Stomach (tissue), 9 donors: Measurements from ENCODE around the gene PIP5K1B. TPM values are rescaled to one million over a fixed set of nuclear protein-coding genes. Genes with fewer than 3 reads are reported as not detected.

Experiments
- DNase-seq, 2 donors: peaks; one replicate each; pipeline versions ENCODE4 v3.0.0 to v3.0.0-alpha.2; 2013 to 2019
- H3K27ac ChIP-seq, 5 donors: fragments of 200-600 bp in 4 of 5; sonication (generic) in 4 of 5; one replicate each; pipeline ENCODE4 v1.5.1; 2013 to 2019; ENCODE audit warnings: mild to moderate bottlenecking in 1 of 5, moderate library complexity in 1 of 5
- H3K27me3 ChIP-seq, 3 donors: fragments of 200-600 bp; sonication (generic); one replicate each; pipeline ENCODE4 v1.5.1; 2017 to 2019; ENCODE audit warnings: mixed run types in 1 of 3
- H3K36me3 ChIP-seq, 4 donors: fragments of 200-600 bp; sonication (generic); 1 replicate in 3 of 4; 2 replicates in 1 of 4; pipeline ENCODE4 v1.5.1; 2016 to 2019
- H3K4me1 ChIP-seq, 4 donors: fragments of 200-600 bp; sonication (generic); one replicate each; pipeline ENCODE4 v1.5.1; 2016 to 2019
- H3K4me3 ChIP-seq, 4 donors: fragments of 200-600 bp; sonication (generic) in 3 of 4; one replicate each; pipeline ENCODE4 v1.5.1; 2016 to 2019; ENCODE audit warnings: mild to moderate bottlenecking in 1 of 4
- H3K9me3 ChIP-seq, 4 donors: fragments of 200-600 bp; sonication (generic); one replicate each; pipeline ENCODE4 v1.5.1; 2016 to 2019
- CTCF ChIP-seq, 7 experiments: fragments of 450-650 bp in 4 of 7; fragments of 200-600 bp in 3 of 7; sonication (generic) in 3 of 7; IDR thresholded peaks; one replicate each; pipeline ENCODE4 v1.5.1; 2016 to 2019; ENCODE audit warnings: antibody characterized with exemption in 7 of 7, control low read depth in 2 of 7, mild to moderate bottlenecking in 1 of 7
- EP300 ChIP-seq: sonication (generic); formaldehyde crosslinking; IDR thresholded peaks from one replicate; pipeline ENCODE4 v1.6.1; 2017; ENCODE audit warnings: antibody characterized with exemption
- POLR2A ChIP-seq, 4 donors: fragments of 450-650 bp; IDR thresholded peaks; one replicate each; pipeline ENCODE4 v1.6.1; 2016; ENCODE audit warnings: antibody characterized with exemption in 4 of 4, control low read depth in 2 of 4, mild to moderate bottlenecking in 1 of 4, moderate library complexity in 1 of 4
- POLR2AphosphoS5 ChIP-seq, 3 donors: sonication (generic); formaldehyde crosslinking; IDR thresholded peaks; one replicate each; pipeline ENCODE4 v1.6.1; 2016; ENCODE audit warnings: antibody characterized with exemption in 3 of 3
- WGBS, 5 donors: extraction: QIAGEN DNeasy Blood & Tissue Kit in 3 of 5; methylation state at CpG; one replicate each; pipeline versions ENCODE4 v1.1.5 to v1.1.7; 2013 to 2018; 5-methylcytosine and 5-hydroxymethylcytosine counted together
- intact Hi-C: fragments of 100-400 bp; cut with DNase I; formaldehyde crosslinking; loops from one replicate; pipeline ENCODE4 v1.15.1; 2023; ENCODE audit warnings: low total_unique reads
- polyA plus RNA-seq, 3 donors: library from polyadenylated mRNA; stranded (reverse); fragments of 200-250 nt; gene quantifications; one replicate each; pipeline ENCODE4 v1.2.3, GENCODE V29; 2013
- total RNA-seq, 5 donors: library from RNA; depleted of rRNA; stranded (reverse); fragments of >200 nt; gene quantifications; one replicate each; pipeline versions ENCODE4 v1.1.0 to v1.2.3, GENCODE V29; 2014 to 2016
- donor health status: healthy with polysubstance abuse.
- donor health status: Bipolar disorder and iron deficiency.
- donor health status: healthy.

The PIP5K1B gene
- total and polyA plus RNA-seq, 8 donors = 2.3 to 33.8 (median 16.6) TPM

- H3K4me3 ChIP-seq = no peak overlapping the region
- H3K36me3 ChIP-seq = no peaks in the 10 kb centered on the region
- WGBS, 5 donors = 84 to 92% (median 88%) methylated on average over 2 of the region's 2 CpGs
- peaks cover 0 to 9% (median 2%) of the 10 kb centered on the region in 4 donors for H3K9me3 ChIP-seq
- no peak overlapping the region for H3K27ac ChIP-seq
- no peaks in the 10 kb centered on the region for H3K27me3 ChIP-seq
- TF ChIP-seq CTCF (IDR thresholded peaks at IDR 0.05) (no peak), POLR2A (IDR thresholded peaks at IDR 0.05) (no peak), POLR2AphosphoS5 (IDR thresholded peaks at IDR 0.05) (no peak), EP300 (no peak)
- DNase-seq = no peak
- intact Hi-C loops = no loop called here
- no peaks in the 10 kb centered on the region for H3K4me1 ChIP-seq
Observed at GRCh38 chr9:68759981-68760673, 55.1 kb downstream of the PIP5K1B start.

- TF ChIP-seq CTCF (IDR thresholded peaks at IDR 0.05) = no peak
- no peak for TF ChIP-seq POLR2AphosphoS5 (IDR thresholded peaks at IDR 0.05)
- TF ChIP-seq EP300 = no peak
- TF ChIP-seq POLR2A (IDR thresholded peaks at IDR 0.05) = no peak
- Histone ChIP-seq H3K4me3 (no peak overlapping the region), H3K4me1 (no peaks in the 10 kb centered on the region), H3K9me3 (peaks cover 0 to 9% (median 2%) of the 10 kb centered on the region in 4 donors), H3K27ac (no peak overlapping the region), H3K27me3 (no peaks in the 10 kb centered on the region), H3K36me3 (no peaks in the 10 kb centered on the region)
- intact Hi-C loops = no loop called here
- 45 to 67% (median 53%) methylated on average over 2 of the region's 2 CpGs for WGBS, 5 donors
- DNase-seq = no peak
Observed at GRCh38 chr9:68760674-68761333, 55.8 kb downstream of the PIP5K1B start.

GRCh38 chr9:68762570-68762969, 57.5 kb downstream of the PIP5K1B start:
- DNase-seq = no peak

GRCh38 chr9:68763104-68763503, 58.1 kb downstream of the PIP5K1B start:
- Histone ChIP-seq H3K27me3 (no peaks in the 10 kb centered on the region), H3K4me1 (no peaks in the 10 kb centered on the region), H3K36me3 (no peaks in the 10 kb centered on the region), H3K27ac (no peak overlapping the region), H3K4me3 (no peak overlapping the region), H3K9me3 (peaks cover 0 to 5% (median under 1%) of the 10 kb centered on the region in 4 donors)
- TF ChIP-seq POLR2AphosphoS5 (IDR thresholded peaks at IDR 0.05) = no peak
- TF ChIP-seq POLR2A (IDR thresholded peaks at IDR 0.05) = no peak
- no peak for TF ChIP-seq CTCF (IDR thresholded peaks at IDR 0.05)
- no peak for TF ChIP-seq EP300
- WGBS, 5 donors = 81 to 95% (median 89%) methylated on average over 3 of the region's 3 CpGs
- intact Hi-C loops = no loop called here
- no peak for DNase-seq

More at GRCh38 chr9:68762570-68762969, 57.5 kb downstream of the PIP5K1B start:
- intact Hi-C loops = no loop called here
- Histone ChIP-seq H3K4me3 (no peak overlapping the region), H3K27me3 (no peaks in the 10 kb centered on the region), H3K4me1 (no peaks in the 10 kb centered on the region), H3K27ac (no peak overlapping the region), H3K9me3 (peaks cover 0 to 9% (median 2%) of the 10 kb centered on the region in 4 donors), H3K36me3 (no peaks in the 10 kb centered on the region)
- WGBS, 5 donors = 59 to 63% (median 61%) methylated on average over 4 of the region's 4 CpGs
- TF ChIP-seq EP300 = no peak
- no peak for TF ChIP-seq CTCF (IDR thresholded peaks at IDR 0.05)
- no peak for TF ChIP-seq POLR2AphosphoS5 (IDR thresholded peaks at IDR 0.05)
